ENCODE measurements around the gene PPTC7. TPM values are rescaled to one million over a fixed set of nuclear protein-coding genes. Genes with fewer than 3 reads are reported as not detected.

Gene PPTC7
- total and polyA plus RNA-seq, 4 donors = 5.6 to 15.7 (median 8.3) TPM

GRCh38 chr12:110514363-110514762 is 68.8 kb downstream of the PPTC7 start:
- DNase-seq (ENCODE audit: low spot score) = no peak
- H3K4me3 ChIP-seq (ENCODE audit: low read depth in 1 of 3, low read length in 3 of 3) = no peak overlapping the region
- no peaks in the 10 kb centered on the region for H3K27me3 ChIP-seq (ENCODE audit: control insufficient read depth in 4 of 4, insufficient read depth in 4 of 4, low read length in 3 of 4)
- no peaks in the 10 kb centered on the region for H3K9me3 ChIP-seq (ENCODE audit: control insufficient read depth in 4 of 4, low read length in 3 of 4)
- 77% methylated on average over 1 of the region's 1 CpG for whole genome bisulfite sequencing
- TF ChIP-seq NR2F2 (IDR thresholded peaks at IDR 0.05) (no peak), RAD21 (IDR thresholded peaks at IDR 0.05) (no peak), SP1 (IDR thresholded peaks at IDR 0.05) (no peak), ATF3 (IDR thresholded peaks at IDR 0.05) (no peak), EGR1 (IDR thresholded peaks at IDR 0.05; ENCODE audit: low read depth in 2 of 2) (no peak), REST (IDR thresholded peaks at IDR 0.05) (no peak), YY1 (IDR thresholded peaks at IDR 0.05) (no peak), TAF1 (conservative IDR thresholded peaks at IDR 0.05) (no peak), MAX (IDR thresholded peaks at IDR 0.05) (no peak), JUND (IDR thresholded peaks at IDR 0.05) (no peak), CTCF (IDR thresholded peaks at IDR 0.05; ENCODE audit: low read depth, low read length, missing input control) (no peak), ZBTB33 (IDR thresholded peaks at IDR 0.05) (no peak), RXRA (IDR thresholded peaks at IDR 0.05) (no peak), HNF4G (IDR thresholded peaks at IDR 0.05) (no peak)
- no peak overlapping the region for H3K27ac ChIP-seq (ENCODE audit: low read depth in 1 of 2, low read length in 2 of 2)
- no peak overlapping the region for H3K9ac ChIP-seq (ENCODE audit: low read depth in 1 of 2, low read length in 2 of 2)
- H3K4me1 ChIP-seq (ENCODE audit: control insufficient read depth in 4 of 4, insufficient read depth in 4 of 4, low read length in 3 of 4) = no peaks in the 10 kb centered on the region
- H3K36me3 ChIP-seq (ENCODE audit: control insufficient read depth in 4 of 4, insufficient read depth in 3 of 4, low read depth in 1 of 4, low read length in 3 of 4) = no peaks in the 10 kb centered on the region

GRCh38 chr12:110513842-110514241 is 69.3 kb downstream of the PPTC7 start:
- H3K36me3 ChIP-seq (ENCODE audit: control insufficient read depth in 4 of 4, insufficient read depth in 3 of 4, low read depth in 1 of 4, low read length in 3 of 4) = no peaks in the 10 kb centered on the region
- WGBS = 86% methylated on average over 6 of the region's 6 CpGs
- H3K27ac ChIP-seq (ENCODE audit: low read depth in 1 of 2, low read length in 2 of 2) = no peak overlapping the region
- H3K27me3 ChIP-seq (ENCODE audit: control insufficient read depth in 4 of 4, insufficient read depth in 4 of 4, low read length in 3 of 4) = no peaks in the 10 kb centered on the region
- no peaks in the 10 kb centered on the region for H3K9me3 ChIP-seq (ENCODE audit: control insufficient read depth in 4 of 4, low read length in 3 of 4)
- no peak overlapping the region for H3K9ac ChIP-seq (ENCODE audit: low read depth in 1 of 2, low read length in 2 of 2)
- no peaks in the 10 kb centered on the region for H3K4me1 ChIP-seq (ENCODE audit: control insufficient read depth in 4 of 4, insufficient read depth in 4 of 4, low read length in 3 of 4)
- H3K4me3 ChIP-seq (ENCODE audit: low read depth in 1 of 3, low read length in 3 of 3) = no peak overlapping the region
- DNase-seq (ENCODE audit: low spot score) = no peak
- no peak for TF ChIP-seq ZBTB33 (IDR thresholded peaks at IDR 0.05)
- no peak for TF ChIP-seq FOXA1 (IDR thresholded peaks at IDR 0.05)
- TF ChIP-seq JUND (IDR thresholded peaks at IDR 0.05) = no peak
- no peak for TF ChIP-seq FOXA2 (IDR thresholded peaks at IDR 0.05)

All from liver (tissue), 9 donors.